ENCODE data around the gene GMPPA.

DNA sequence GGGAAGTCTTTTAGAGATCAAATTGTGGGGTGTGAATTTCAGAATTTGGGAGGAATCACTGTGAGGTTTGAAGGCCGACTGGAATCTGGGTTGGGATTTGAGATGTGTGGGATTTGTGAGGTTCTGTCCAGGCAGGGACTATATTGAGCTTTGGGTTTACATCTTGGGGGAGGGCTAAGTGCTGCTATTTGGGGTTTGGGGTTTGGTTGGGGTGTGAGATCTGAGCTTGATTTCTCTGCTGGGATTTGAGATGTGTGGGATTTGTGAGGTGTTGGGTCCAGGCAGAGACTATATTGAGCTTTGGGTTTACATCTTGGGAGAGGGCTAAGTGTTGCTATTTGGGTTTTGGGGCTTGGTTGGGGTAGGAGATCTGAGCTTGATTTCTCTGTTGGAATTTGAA is 864 bp downstream of the GMPPA start:
- no peak for TF ChIP-seq POLR2A (IDR thresholded peaks at IDR 0.05)
- no peak for TF ChIP-seq CTCF (IDR thresholded peaks at IDR 0.05)
